Liver (tissue), 9 donors: ENCODE data around the gene PARVG. TPM values are rescaled to one million over a fixed set of nuclear protein-coding genes. Genes with fewer than 3 reads are reported as not detected.

Source experiments
- DNase-seq: peaks from one replicate; pipeline ENCODE4 v3.0.0-alpha.2; 2017; ENCODE audit warnings: low spot score
- H3K27ac ChIP-seq, 2 donors: one replicate each; pipeline ENCODE4 v1.7.0; 2013; ENCODE audit warnings: inconsistent platforms in 2 of 2, low read length in 2 of 2, control low read depth in 1 of 2, low read depth in 1 of 2, mild to moderate bottlenecking in 1 of 2
- H3K27me3 ChIP-seq, 4 donors: one replicate each; pipeline versions ENCODE4 v1.6.1 to v1.7.0; 2013; ENCODE audit warnings: low read length in 3 of 4, inconsistent platforms in 1 of 4, mild to moderate bottlenecking in 1 of 4, moderate library complexity in 1 of 4; ENCODE audit not compliant: control insufficient read depth in 4 of 4, insufficient read depth in 4 of 4
- H3K36me3 ChIP-seq, 4 donors: one replicate each; pipeline versions ENCODE4 v1.6.1 to v1.7.0; 2013; ENCODE audit warnings: low read length in 3 of 4, mild to moderate bottlenecking in 3 of 4, low read depth in 1 of 4, moderate library complexity in 1 of 4; ENCODE audit not compliant: control insufficient read depth in 4 of 4, insufficient read depth in 3 of 4
- H3K4me1 ChIP-seq, 4 donors: one replicate each; pipeline versions ENCODE4 v1.6.1 to v1.7.0; 2013; ENCODE audit warnings: low read length in 3 of 4, mild to moderate bottlenecking in 3 of 4, moderate library complexity in 1 of 4; ENCODE audit not compliant: control insufficient read depth in 4 of 4, insufficient read depth in 4 of 4
- H3K4me3 ChIP-seq, 3 donors: one replicate each; pipeline versions ENCODE4 v1.6.1 to v1.7.0; 2013; ENCODE audit warnings: low read length in 3 of 3, control low read depth in 1 of 3, low read depth in 1 of 3, mild to moderate bottlenecking in 1 of 3
- H3K9ac ChIP-seq, 2 donors: one replicate each; pipeline ENCODE4 v1.7.0; 2013; ENCODE audit warnings: low read length in 2 of 2, mild to moderate bottlenecking in 2 of 2, moderate library complexity in 2 of 2, control low read depth in 1 of 2, low read depth in 1 of 2
- H3K9me3 ChIP-seq, 4 donors: one replicate each; pipeline versions ENCODE4 v1.6.1 to v1.7.0; 2013; ENCODE audit warnings: low read length in 3 of 4; ENCODE audit not compliant: control insufficient read depth in 4 of 4
- ATF3 ChIP-seq: IDR thresholded peaks from 2 replicates; pipeline ENCODE4 v1.6.1; 2016; ENCODE audit warnings: antibody characterized with exemption
- CTCF ChIP-seq: fragments of 150-350 bp; IDR thresholded peaks from 2 replicates; pipeline ENCODE4 v1.5.1; 2017; ENCODE audit warnings: improper control_type of control experiment, low read depth, low read length; ENCODE audit not compliant: missing input control
- EGR1 ChIP-seq, 2 donors: IDR thresholded peaks; 2 replicates each; pipeline ENCODE4 v1.6.1; 2016 to 2018; ENCODE audit warnings: antibody characterized with exemption in 2 of 2, low read depth in 2 of 2
- FOXA1 ChIP-seq: IDR thresholded peaks from 2 replicates; pipeline ENCODE4 v1.6.1; 2016; ENCODE audit warnings: antibody characterized with exemption
- FOXA2 ChIP-seq: IDR thresholded peaks from 2 replicates; pipeline ENCODE4 v1.6.1; 2016; ENCODE audit warnings: antibody characterized with exemption
- GABPA ChIP-seq, 2 donors: IDR thresholded peaks in 1 of 2; conservative IDR thresholded peaks in 1 of 2; 2 replicates each; pipeline ENCODE4 v1.6.1; 2016; ENCODE audit warnings: antibody characterized with exemption in 2 of 2, mild to moderate bottlenecking in 1 of 2, moderate library complexity in 1 of 2
- HNF4A ChIP-seq, 2 donors: conservative IDR thresholded peaks; 2 replicates each; pipeline ENCODE4 v1.6.1; 2016; ENCODE audit warnings: antibody characterized with exemption in 2 of 2, mild to moderate bottlenecking in 2 of 2
- HNF4G ChIP-seq: IDR thresholded peaks from 2 replicates; pipeline ENCODE4 v1.6.1; 2016; ENCODE audit warnings: antibody characterized with exemption
- JUND ChIP-seq, 2 donors: IDR thresholded peaks; 2 replicates each; pipeline ENCODE4 v1.6.1; 2016; ENCODE audit warnings: antibody characterized with exemption in 2 of 2
- MAX ChIP-seq: IDR thresholded peaks from 2 replicates; pipeline ENCODE4 v1.6.1; 2016; ENCODE audit warnings: antibody characterized with exemption
- NR2F2 ChIP-seq: IDR thresholded peaks from 2 replicates; pipeline ENCODE4 v1.6.1; 2016; ENCODE audit warnings: antibody characterized with exemption
- RAD21 ChIP-seq, 2 donors: IDR thresholded peaks; 2 replicates each; pipeline ENCODE4 v1.6.1; 2016; ENCODE audit warnings: antibody characterized with exemption in 2 of 2, mild to moderate bottlenecking in 2 of 2
- REST ChIP-seq: IDR thresholded peaks from 2 replicates; pipeline ENCODE4 v1.6.1; 2016; ENCODE audit warnings: antibody characterized with exemption, mild to moderate bottlenecking
- RXRA ChIP-seq, 2 donors: IDR thresholded peaks; 2 replicates each; pipeline ENCODE4 v1.6.1; 2017 to 2018; ENCODE audit warnings: antibody characterized with exemption in 2 of 2, mild to moderate bottlenecking in 1 of 2
- SP1 ChIP-seq: IDR thresholded peaks from 2 replicates; pipeline ENCODE4 v1.6.1; 2018; ENCODE audit warnings: antibody characterized with exemption, mild to moderate bottlenecking
- TAF1 ChIP-seq: conservative IDR thresholded peaks from 2 replicates; pipeline ENCODE4 v1.6.1; 2016; ENCODE audit warnings: antibody characterized with exemption, mild to moderate bottlenecking
- YY1 ChIP-seq: IDR thresholded peaks from 2 replicates; pipeline ENCODE4 v1.6.1; 2016; ENCODE audit warnings: antibody characterized with exemption, mild to moderate bottlenecking
- ZBTB33 ChIP-seq: IDR thresholded peaks from 2 replicates; pipeline ENCODE4 v1.6.1; 2016; ENCODE audit warnings: antibody characterized with exemption
- WGBS: extraction: QIAGEN DNeasy Blood & Tissue Kit; methylation state at CpG from one replicate; pipeline ENCODE4 v1.1.7; 2013; 5-methylcytosine and 5-hydroxymethylcytosine counted together
- polyA plus RNA-seq, 2 donors: library from polyadenylated mRNA; stranded (reverse) in 1 of 2; unstranded in 1 of 2; fragments of 200-250 nt in 1 of 2; fragments of >200 nt in 1 of 2; fragmentation: Nextera tagmentation in 1 of 2; extraction: Ambion mirVana in 1 of 2; gene quantifications; one replicate each; pipeline versions ENCODE4 v1.2.1 to v1.2.3, GENCODE V29; 2013 to 2015
- total RNA-seq, 2 donors: library from RNA; depleted of rRNA; stranded (reverse); fragments of >200 nt; gene quantifications; one replicate each; pipeline ENCODE4 v1.2.3, GENCODE V29; 2014
- donor health status: healthy.
- donor health status: healthy.
- donor health status: healthy.
- donor health status: healthy.
- donor health status: healthy.

PARVG gene
- total and polyA plus RNA-seq, 4 donors: 4.0 to 12.1 (median 6.6) TPM

- Histone ChIP-seq H3K4me1 (no peaks in the 10 kb centered on the region), H3K36me3 (no peaks in the 10 kb centered on the region), H3K27me3 (no peaks in the 10 kb centered on the region), H3K9me3 (peaks cover 2 to 5% (median 3%) of the 10 kb centered on the region in 4 donors), H3K27ac (no peak overlapping the region), H3K9ac (no peak overlapping the region), H3K4me3 (no peak overlapping the region)
- no peak for DNase-seq
- TF ChIP-seq YY1: no peak
- no peak for TF ChIP-seq SP1
- TF ChIP-seq HNF4G: no peak
- no peak for TF ChIP-seq CTCF
- TF ChIP-seq REST: no peak
- TF ChIP-seq EGR1 (IDR thresholded peaks at IDR 0.05; ENCODE audit: low read depth in 2 of 2): no peak
- no peak for TF ChIP-seq RXRA (IDR thresholded peaks at IDR 0.05)
- no peak for TF ChIP-seq NR2F2
- TF ChIP-seq ATF3: no peak
- no peak for TF ChIP-seq ZBTB33
- no peak for TF ChIP-seq JUND (IDR thresholded peaks at IDR 0.05)
- no peak for TF ChIP-seq FOXA1
- no peak for TF ChIP-seq HNF4A (conservative IDR thresholded peaks at IDR 0.05)
- no peak for TF ChIP-seq TAF1
- no peak for TF ChIP-seq RAD21 (IDR thresholded peaks at IDR 0.05)
- TF ChIP-seq GABPA (IDR thresholded peaks at IDR 0.05 in 1 of 2, conservative IDR thresholded peaks at IDR 0.05 in 1 of 2): no peak
- no peak for TF ChIP-seq FOXA2
- no peak for TF ChIP-seq MAX
- WGBS: 57% methylated on average over 12 of the region's 12 CpGs
Measured at GRCh38 chr22:44211946-44212930, 31.5 kb downstream of the PARVG start.
